Measurements from ENCODE around the gene MCM3AP. TPM values are rescaled to one million over a fixed set of nuclear protein-coding genes. Genes with fewer than 3 reads are reported as not detected.

MCM3AP gene
- total RNA-seq, 1 donor from 2014 or later, result 57.0 TPM

Other genes starting within 250 kb of the MCM3AP start
- 191 TPM for gene COL6A2, start 187.5 kb downstream of the MCM3AP start, total RNA-seq
- 1.9 TPM for gene FTCD, start 130.0 kb downstream of the MCM3AP start, total RNA-seq
- gene SPATC1L, start 101.2 kb downstream of the MCM3AP start, total RNA-seq, result 6.3 TPM
- gene LSS, start 56.8 kb downstream of the MCM3AP start, total RNA-seq, result 57.9 TPM
- 19.2 TPM for gene YBEY, start 731 bp upstream of the MCM3AP start, total RNA-seq
- 1.0 TPM for gene C21orf58, start 38.3 kb upstream of the MCM3AP start, total RNA-seq
- gene PCNT, start 38.5 kb upstream of the MCM3AP start, total RNA-seq, result 28.9 TPM
- 21.6 TPM for gene DIP2A, start 173.3 kb upstream of the MCM3AP start, total RNA-seq

Data from Right ventricle myocardium superior (tissue), 1 donor.